HFF-Myc (cell line): ENCODE data around the gene LIPC.
"Not testable (repeated sequence)": the region's sequence is repeated elsewhere in the genome, so short reads cannot be mapped to it uniquely, and the experiment has no call there.

Experiments used
- DNase-seq: peaks from one replicate; pipeline ENCODE4 v3.0.0-alpha.2; 2011; ENCODE audit warnings: low read depth; ENCODE audit errors: extremely low read depth
- H3K4me3 ChIP-seq: replicated peaks from 2 replicates; pipeline ENCODE4 v1.5.1; 2011; ENCODE audit warnings: low read depth, mild to moderate bottlenecking, control low read depth, low read length
- TF ChIP-seq, protein P1 (sequence below): IDR thresholded peaks from 2 replicates; pipeline ENCODE4 v1.5.1; 2012; ENCODE audit warnings: mild to moderate bottlenecking, low read depth, low read length, control low read depth; ENCODE audit errors: missing control alignments

Gene LIPC

DNA sequence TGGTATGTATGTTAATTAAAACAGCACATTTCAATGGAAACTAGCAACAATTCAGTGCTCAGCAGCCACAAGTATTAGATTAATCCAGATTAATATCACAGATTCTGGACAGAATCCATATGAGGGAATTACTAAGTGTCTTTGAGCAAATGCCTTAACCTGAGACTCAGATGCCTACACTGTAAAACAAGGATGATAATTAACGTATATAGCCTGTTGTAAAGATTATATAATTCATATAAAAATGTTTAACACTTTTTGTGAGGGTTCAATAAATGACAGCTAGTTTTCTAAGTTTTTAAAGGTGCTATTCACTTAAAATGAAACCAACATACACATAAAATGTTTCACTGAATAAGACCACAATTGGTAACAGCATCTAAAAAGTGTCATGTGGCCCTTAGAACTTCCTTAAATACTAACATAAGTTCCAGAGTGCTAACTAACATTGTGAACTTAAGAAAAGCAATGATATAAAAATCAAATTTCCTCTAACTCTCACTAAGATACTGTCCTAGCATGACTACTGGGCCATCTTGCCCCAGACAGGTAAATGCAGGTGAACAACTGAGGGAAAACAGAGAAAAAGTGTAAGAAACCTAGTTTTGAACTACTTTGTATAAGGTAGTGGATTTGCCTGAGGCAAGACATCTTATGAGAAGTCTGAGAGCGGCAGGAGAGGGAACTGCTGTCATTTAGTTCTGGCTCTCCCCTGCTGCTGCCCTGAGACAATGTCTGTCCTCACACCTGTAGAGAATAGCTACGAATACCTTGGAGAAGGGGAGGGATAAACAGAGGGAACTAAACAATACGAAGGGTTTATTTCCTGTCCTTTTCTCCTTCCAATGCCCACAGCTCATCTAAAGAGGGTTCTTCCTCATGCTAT, 166.4 kb downstream of the LIPC start:
- TF ChIP-seq, protein P1, sequence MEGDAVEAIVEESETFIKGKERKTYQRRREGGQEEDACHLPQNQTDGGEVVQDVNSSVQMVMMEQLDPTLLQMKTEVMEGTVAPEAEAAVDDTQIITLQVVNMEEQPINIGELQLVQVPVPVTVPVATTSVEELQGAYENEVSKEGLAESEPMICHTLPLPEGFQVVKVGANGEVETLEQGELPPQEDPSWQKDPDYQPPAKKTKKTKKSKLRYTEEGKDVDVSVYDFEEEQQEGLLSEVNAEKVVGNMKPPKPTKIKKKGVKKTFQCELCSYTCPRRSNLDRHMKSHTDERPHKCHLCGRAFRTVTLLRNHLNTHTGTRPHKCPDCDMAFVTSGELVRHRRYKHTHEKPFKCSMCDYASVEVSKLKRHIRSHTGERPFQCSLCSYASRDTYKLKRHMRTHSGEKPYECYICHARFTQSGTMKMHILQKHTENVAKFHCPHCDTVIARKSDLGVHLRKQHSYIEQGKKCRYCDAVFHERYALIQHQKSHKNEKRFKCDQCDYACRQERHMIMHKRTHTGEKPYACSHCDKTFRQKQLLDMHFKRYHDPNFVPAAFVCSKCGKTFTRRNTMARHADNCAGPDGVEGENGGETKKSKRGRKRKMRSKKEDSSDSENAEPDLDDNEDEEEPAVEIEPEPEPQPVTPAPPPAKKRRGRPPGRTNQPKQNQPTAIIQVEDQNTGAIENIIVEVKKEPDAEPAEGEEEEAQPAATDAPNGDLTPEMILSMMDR, result no peak
- no peak for DNase-seq
- no peak overlapping the region for H3K4me3 ChIP-seq

DNA sequence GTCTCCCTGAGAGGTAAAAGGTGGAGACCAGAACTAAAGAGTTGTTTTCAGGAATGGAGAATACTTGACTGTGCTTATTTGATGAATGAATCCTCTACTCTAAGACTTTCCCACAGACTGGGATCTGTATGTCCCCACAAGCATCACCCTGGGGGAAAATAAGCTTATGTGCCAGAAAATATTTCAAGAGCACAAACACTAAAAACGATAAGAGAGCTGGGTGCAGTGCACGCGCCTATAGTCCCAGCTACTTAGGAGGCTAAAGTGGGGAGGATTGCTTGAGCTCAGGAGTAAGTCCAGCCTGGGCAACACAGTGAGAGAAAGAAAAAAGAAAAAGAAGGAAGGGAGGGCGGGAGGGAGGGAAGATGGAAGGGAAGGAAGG, 167.0 kb downstream of the LIPC start:
- TF ChIP-seq, protein P1, result no peak
- no peak overlapping the region for H3K4me3 ChIP-seq
- no peak for DNase-seq

DNA sequence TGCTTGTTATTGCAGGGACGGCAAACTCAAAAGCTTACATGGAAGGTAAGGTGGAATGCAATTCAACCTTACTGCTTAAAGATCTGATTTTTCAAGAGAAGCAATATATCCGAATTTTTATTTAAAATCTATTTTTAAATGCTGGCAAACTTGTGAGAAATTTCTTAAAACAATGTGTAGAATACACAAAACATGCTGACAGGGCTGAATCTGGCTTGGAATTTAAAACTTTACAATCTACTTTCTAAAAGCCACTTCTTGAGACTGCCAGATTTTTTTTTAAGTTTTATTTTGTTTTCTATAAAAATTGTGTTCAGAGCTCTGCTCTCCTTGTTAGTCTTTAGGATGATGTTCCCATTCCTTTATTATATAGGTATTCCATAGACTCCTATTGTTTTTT, 171.0 kb downstream of the LIPC start:
- TF ChIP-seq, protein P1, result no peak
- H3K4me3 ChIP-seq, result no peak overlapping the region
- no peak for DNase-seq

DNA sequence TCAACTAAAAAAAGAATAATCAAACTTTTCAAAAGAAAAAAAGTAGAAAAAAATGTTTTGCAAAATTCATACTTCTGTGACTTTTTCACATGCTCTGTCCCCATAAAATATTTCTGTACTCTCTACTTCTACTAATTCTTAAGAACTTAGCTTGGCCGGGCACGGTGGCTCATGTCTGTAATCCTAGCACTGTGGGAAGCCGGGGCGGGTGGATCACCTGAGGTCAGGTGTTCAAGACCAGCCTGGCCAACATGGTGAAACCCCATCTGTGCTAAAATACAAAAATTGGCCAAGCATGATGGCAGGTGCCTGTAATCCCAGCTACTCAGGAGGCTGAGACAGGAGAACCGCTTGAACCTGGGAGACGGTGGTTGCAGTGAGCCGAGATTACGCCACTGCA, 172.1 kb downstream of the LIPC start:
- DNase-seq, H3K4me3 ChIP-seq: not testable (repeated sequence)

DNA sequence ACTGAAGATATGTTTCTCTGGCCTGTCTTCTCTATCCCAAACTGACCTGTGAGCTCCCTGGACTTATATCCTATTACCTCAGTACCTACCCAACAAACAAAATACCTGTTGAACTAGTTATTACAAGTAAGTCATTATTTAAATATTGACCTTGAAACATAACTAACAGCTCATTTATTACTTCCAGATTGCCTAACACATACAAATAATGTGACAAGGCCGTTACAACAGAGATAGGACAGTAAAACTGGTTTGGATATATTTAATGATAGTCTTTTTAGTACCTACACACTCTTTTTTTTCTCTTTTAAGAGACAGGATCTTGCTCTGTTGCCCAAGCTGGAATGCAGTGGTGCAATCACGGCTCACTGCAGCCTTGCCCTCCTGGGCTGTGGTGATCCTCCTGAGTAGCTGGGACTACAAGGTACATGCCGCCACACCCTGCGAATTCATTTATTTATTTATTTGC, 172.7 kb downstream of the LIPC start:
- no peak overlapping the region for H3K4me3 ChIP-seq
- no peak for DNase-seq
- TF ChIP-seq, protein P1, result no peak

DNA sequence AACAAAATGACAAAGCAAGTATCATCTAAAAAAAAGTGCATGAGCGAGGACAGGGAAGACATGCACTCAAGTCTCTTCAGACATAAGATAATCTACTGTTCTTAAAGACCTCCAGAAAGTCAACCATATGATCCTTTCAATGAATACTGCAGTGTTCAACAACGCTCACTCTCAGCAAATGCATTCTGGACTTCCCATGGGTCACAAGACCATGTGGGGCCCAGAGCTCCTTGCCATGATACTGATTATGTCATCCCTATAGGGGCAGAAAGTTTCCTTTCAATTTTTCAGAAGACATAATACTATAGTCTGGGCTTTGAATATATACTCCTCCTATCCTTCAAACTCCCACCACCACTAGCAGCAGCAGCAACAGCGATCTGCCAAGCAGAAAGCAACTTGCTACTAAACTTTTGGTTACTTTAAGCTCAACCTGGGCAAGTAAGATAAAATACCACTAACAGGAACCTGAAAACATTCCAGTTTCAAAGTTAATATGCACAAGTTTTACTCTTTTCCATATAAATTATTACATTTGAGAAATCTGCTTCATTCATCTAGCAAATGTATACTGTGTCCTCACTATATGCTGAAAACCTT, 174.2 kb downstream of the LIPC start:
- no peak for DNase-seq
- TF ChIP-seq, protein P1, result no peak
- H3K4me3 ChIP-seq, result no peak overlapping the region

DNA sequence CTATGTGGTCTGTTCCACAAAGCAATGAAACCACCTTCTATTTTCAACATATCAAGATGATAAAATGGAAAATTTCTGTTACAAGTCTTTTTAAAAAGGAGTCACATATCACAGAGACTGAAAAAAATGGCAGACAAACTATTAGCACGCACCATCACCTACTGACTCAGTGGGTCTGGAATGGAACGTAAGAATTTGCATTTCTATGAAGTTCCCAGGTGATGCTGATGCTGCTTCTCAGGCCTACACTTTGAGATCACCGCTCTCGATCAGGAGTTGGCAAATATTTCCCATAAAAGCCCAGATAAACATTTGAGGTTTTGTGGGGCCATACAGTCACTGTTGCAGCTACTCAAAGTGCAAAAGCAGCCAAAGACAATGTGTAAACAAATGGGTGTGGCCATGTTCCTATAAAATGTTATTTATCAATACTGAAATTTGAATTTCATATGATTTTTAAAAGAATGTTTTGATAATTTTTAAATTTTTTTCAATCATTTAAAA, 174.8 kb downstream of the LIPC start:
- no peak overlapping the region for H3K4me3 ChIP-seq
- TF ChIP-seq, protein P1, result no peak
- DNase-seq, result no peak
